Measurements from ENCODE around the gene SLIT3.
"Not testable (repeated sequence)": the region's sequence is repeated elsewhere in the genome, so short reads cannot be mapped to it uniquely, and the experiment has no call there.

SLIT3 gene

GRCh38 chr5:169216866-169217265 lies 84.1 kb downstream of the SLIT3 start:
- no peak for DNase-seq

DNA sequence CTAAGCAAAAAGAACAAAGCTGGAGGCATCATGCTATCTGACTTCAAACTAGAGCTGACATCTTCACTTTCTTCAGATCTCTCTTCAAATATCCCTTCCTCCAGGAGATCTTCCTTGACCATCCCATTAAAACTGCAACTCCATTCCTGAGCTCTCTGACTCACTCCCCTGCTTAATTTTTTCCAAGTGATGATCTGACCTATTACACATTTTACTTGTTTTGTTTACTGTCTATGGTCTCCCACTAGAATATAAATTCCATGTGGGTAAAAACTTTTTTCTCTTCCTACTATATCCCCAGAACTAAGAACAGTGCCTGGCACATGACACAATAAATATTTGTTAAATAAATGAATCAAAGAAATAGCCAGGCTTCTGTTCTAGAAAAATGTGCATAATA lies 87.5 kb downstream of the SLIT3 start:
- no peak for DNase-seq

DNA sequence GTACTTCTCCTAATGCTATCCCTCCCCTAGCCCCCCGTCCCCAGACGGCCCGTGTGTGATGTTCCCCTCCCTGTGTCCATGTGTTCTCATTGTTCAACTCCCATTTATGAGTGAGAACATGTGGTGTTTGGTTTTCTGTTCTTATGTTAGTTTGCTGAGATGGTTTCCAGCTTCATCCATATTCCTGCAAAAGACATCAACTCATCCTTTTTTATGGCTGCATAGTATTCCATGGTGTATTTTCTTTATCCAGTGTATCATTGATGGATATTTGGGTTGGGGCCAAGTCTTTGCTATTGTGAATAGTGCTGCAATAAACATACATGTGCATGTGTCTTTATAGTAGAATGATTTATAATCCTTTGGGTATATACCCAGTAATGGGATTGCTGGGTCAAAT lies 89.2 kb downstream of the SLIT3 start:
- DNase-seq: not testable (repeated sequence)

DNA sequence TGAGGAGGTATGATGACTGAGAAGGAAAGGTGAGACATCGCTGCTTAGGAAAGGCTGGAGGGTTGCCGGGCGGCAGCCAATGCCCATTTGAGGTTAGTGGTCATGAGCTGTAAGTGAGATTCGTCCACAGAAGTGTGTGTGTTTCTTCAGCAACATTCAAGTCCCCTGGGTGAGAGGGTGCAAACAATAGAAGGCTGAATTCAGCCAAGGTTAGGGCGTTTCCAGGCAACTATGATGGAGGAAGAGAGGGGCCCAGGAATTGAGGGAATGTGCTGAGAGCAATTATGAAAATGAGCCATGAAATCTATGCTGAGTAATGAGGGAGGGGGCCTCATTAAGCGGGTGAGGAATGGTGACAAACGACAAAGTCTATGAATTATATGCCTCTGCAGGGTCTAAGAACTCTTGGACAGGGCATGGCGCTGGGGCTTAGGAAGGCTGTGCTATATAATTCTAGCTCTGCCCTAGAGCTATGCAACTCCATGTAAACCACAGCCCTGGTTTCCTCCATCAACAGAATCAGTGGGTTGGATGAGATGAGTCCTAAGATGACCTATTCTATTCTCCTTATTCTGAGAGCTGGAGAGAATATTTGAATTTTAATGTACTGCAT lies 96.0 kb downstream of the SLIT3 start:
- DNase-seq: no peak

- no peak for DNase-seq
Observed at GRCh38 chr5:169202969-169203368, 98.0 kb downstream of the SLIT3 start.

DNA sequence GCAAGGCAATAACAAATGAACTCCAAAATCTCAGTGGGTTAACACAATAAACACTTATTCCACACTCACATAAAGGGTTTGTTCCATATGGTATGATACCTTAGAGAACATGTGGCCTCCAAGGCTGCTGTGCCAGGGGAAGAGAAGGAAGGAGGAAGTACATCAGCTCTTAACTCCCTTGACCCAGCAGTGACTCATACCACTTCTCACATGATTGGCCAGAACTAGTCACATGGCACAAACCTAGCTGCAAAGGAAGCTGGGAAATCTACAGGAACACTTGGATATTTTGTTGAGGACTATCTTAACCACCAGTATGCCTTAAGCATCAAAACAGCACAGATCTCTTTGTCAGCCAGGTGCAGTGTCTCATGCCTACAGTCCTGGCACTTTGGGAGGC lies 99.3 kb downstream of the SLIT3 start:
- DNase-seq: no peak

DNA sequence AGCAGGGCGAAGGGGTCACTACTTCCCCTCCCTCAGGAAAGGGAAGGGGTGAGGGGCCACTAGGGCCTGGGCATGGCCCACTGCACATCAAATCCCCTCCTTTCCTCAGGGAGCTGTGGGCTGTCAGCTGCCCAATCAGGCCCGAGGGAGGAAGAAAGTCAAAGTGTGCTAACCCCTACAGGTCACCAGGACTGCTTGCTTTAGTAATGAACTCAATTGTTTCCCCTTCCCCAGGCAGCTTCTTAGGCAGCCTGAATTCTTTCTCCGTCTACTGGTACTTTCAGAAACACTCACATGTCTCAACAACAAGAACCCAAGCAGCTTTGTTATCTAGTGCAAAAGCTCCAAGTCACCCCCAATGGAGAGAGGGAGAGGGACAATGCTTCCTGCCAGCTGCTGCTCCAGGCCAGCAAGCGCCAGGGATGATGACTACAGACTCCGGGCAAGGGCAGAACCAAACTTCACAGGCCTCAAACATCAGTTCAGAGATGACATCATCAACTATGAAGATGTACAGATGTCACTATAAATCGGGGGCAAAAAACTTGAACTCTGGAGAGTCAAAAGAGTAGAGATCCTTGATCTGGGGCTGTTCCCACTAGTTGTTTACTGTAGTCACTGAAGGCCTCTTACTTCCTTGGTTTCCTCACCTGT lies 100.7 kb downstream of the SLIT3 start:
- DNase-seq: no peak

DNA sequence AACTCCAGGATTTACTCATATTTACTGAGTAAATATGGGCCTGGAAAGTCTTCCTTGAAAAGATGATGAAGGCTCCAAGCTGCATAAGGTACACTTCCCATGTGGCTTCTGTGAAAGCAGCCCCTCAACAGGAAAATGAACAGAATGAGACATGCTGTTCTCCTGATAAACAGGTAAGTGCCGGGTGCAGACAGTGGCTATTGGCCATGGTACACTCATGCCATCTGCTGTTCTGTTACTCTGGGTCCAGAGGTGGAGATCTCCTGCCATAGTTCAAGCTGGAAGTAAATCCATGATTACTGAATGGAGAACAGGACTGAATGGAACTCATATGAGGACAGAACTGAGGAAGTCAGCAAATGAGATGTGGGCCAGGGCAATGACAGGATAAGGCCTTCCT lies 103.6 kb downstream of the SLIT3 start:
- DNase-seq: no peak

DNA sequence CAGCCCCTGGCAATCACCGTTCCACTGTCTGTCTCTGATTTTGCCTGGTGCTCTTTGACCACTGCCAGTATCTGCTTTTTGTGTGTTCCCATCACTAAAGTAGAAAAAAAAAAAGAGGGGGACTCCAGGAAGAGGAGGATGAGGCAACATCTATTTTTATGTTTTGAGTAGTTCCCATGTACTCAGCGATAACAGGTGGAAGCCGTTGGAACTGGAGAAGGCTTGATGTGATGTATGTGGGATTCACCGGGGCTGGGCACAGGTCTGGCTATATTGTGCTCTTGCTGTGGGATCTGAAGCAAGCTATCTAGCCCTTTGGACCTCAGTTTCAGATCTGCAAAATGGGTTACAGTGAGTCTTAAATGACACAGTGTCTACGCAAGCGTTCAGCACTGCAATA lies 104.9 kb downstream of the SLIT3 start:
- no peak for DNase-seq

DNA sequence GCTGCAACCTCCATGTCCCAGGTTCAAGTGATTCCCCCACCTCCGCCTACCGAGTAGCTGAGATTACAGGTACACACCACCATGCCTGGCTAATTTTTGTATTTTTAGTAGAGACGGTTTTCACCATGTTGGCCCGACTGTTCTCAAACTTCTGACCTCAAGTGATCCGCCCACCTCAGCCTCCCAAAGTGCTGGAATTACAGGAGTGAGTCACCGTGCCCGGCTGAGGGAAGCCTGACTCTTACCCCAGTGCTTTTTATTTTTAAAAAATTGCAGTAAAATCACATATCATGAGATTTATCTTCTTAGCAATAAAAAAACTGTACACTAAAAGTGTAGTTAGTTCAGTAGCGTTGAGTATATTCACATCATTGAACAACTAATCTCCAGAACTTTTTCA lies 105.3 kb downstream of the SLIT3 start:
- DNase-seq: no peak

DNA sequence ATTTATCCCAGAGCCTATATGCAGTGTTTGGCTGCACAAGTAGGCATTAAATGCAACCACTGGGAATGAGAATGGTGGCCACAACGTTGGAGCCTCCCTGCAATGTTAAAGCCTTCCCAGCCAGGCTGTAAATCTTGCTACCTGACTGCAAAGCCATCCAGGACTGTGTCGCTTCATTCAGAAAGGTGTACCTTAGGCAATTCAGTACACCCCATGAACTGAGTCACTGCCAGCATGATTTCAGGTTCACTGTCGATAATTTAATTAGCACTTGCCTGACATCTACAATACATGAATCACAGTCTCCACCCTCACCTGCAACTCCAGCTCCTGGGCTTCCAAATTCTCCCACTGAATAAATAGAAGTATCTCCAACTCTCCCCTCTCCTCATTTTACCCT lies 108.4 kb downstream of the SLIT3 start:
- no peak for DNase-seq

DNA sequence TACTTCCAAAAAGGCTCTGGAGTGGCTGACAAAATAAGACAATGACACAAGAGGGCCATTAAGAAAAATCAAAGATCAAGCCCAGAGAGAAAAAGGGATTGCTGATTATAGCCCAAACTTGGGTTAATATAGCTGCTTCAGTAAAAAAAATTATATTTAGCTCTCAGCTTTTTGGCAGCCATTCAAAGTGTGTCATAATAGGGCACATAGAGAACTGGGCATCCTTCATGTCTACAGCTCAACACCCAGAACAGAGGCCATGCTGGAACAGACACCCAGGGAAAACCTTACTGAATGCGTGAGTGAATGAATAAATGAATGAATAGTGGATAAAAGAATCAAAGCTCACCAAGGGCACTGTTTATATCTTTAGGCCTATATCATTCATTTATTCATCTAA lies 110.1 kb downstream of the SLIT3 start:
- DNase-seq: no peak

GRCh38 chr5:169185626-169186025 lies 115.3 kb downstream of the SLIT3 start:
- no peak for DNase-seq

GRCh38 chr5:169183576-169183975 lies 117.4 kb downstream of the SLIT3 start:
- DNase-seq: no peak

DNA sequence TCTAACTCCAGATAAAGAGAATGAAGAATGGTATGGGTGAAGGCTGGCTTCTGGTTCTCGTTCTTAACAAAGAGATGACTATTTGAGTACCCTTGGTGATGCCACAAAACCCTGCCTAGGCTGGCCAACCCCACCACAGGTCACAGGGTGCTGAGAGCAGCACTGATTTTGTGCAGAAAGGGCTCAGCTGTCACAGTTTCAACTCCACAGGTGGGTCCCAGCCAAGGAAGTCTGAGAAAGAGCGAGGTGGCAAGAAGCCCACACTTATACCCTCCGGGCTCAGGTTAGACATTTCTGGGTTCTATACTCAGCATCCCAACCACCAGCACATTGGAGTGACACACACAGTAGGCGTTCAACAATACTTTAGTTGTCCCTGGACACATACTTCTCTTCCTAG lies 118.1 kb downstream of the SLIT3 start:
- DNase-seq: no peak

DNA sequence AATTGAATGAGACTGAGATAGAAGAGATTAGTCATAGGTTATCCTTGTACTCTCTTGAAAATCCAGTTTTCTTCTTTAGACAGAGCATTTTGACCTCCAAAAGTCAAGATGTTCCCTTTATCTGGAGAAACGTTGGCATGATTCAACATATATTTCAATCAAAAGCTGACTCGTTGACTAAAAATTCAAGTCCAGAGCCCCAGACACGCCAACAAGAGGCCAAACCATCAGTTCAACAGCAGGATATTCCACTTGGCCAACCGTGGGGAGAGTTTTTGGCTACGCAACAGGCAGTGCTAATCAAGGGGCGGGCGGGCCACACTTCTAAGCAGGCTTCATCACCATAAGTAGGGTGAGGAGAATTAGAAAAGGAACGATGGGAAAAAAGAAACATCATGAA lies 119.1 kb downstream of the SLIT3 start:
- DNase-seq: no peak

- DNase-seq: no peak
Observed at GRCh38 chr5:169178754-169179153, 122.2 kb downstream of the SLIT3 start.

DNA sequence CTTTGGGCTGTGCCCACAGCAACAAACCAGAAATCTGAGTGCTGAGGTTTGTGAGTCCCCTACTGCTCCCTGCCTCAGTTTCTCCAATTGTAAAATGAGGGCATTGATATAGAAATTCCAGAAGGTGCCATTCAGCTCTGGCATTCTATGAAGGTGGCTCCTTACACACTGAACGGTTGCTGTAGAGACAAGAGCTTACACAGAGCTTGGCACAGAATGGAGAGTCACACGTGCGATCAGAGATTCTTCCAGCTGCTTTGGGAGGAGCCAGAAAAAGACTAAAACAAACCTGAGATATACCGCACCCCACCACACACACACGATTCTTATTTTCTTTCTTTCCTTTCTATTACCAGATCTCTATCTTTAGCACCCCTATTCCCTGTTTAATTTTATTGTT lies 122.7 kb downstream of the SLIT3 start:
- DNase-seq: no peak

- no peak for DNase-seq
Observed at GRCh38 chr5:169176709-169177694, 123.9 kb downstream of the SLIT3 start.

- no peak for DNase-seq
Observed at GRCh38 chr5:169175733-169176132, 125.2 kb downstream of the SLIT3 start.

GRCh38 chr5:169174923-169175322 lies 126.0 kb downstream of the SLIT3 start:
- DNase-seq: no peak

DNA sequence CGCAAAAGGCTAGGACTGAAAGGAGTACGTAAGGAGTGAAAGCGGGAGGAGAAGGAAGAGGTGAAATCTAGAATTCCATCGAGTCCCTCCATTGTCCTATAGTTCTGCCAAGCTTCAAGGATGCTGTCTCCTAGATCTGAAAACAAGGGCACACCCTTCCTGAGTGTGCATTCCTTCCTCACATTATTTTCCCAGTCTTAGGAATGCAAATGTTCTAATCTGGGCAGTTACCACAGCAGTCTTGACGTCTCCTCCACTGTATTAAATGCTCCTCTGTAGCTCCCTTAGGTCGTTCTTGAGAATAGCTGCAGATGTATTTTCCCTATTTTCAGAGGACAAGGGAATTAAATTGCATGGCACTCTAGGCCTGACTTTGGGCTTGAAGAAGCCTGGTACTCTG lies 127.6 kb downstream of the SLIT3 start:
- DNase-seq: no peak

DNA sequence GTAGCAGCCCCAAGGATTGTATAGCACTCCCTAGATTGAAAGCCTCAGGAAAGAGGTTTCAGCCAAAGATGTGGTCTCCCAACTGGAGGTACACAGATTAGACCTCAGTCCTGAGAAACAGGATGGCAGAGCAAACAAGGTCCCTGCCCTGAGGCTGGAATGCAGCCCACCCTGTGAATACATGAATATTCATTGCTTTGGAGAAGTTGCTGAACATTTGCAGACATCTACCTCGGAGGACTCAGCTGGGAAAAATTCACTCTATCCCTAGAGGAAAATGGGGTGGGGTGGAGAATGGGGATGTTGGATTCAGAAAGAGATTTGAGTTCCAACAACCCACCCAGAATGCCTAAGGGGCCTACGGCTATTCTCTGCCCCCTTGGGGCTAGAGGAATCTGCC lies 129.4 kb downstream of the SLIT3 start:
- DNase-seq: no peak

- no peak for DNase-seq
Observed at GRCh38 chr5:169169783-169170182, 131.2 kb downstream of the SLIT3 start.

Measured in stimulated activated CD4-positive, alpha-beta T cell treated with anti-CD3 and anti-CD28 coated beads, Interleukin-15, amount 100 ng/mL, for 24 hours (primary cell).